Neural cell (in vitro differentiated cells): ENCODE measurements around the gene RPA3. TPM values are rescaled to one million over a fixed set of nuclear protein-coding genes. Genes with fewer than 3 reads are reported as not detected.

Experiments used
- H2AFZ ChIP-seq: fragments of 200-600, 300-800 bp; sonication (generic), shearing (Covaris generic); 2 replicates; pipeline ENCODE4 v1.6.0; 2014; ENCODE audit warnings: low read depth, mild to moderate bottlenecking, antibody characterized with exemption, low read length, moderate library complexity
- H3F3A ChIP-seq: fragments of 200-600 bp; shearing (Covaris generic); 2 replicates; pipeline ENCODE4 v1.6.1; 2016; ENCODE audit warnings: mild to moderate bottlenecking, moderate library complexity, mixed read lengths, antibody characterized with exemption, low read length; ENCODE audit not compliant: insufficient read depth, poor library complexity, severe bottlenecking
- H3K27ac ChIP-seq: fragments of 200-600, 300-800 bp; sonication (generic), shearing (Covaris generic); 2 replicates; pipeline ENCODE4 v1.5.1; 2014; ENCODE audit warnings: mild to moderate bottlenecking, low read length, moderate library complexity
- H3K27me3 ChIP-seq: fragments of 300-800, 200-600 bp; sonication (generic), shearing (Covaris generic); 2 replicates; pipeline ENCODE4 v1.6.0; 2014; ENCODE audit warnings: mild to moderate bottlenecking, low read depth, low read length, moderate library complexity; ENCODE audit not compliant: insufficient read depth
- H3K36me3 ChIP-seq: fragments of 300-800, 200-600 bp; sonication (generic), shearing (Covaris generic); 2 replicates; pipeline ENCODE4 v1.5.1; 2014; ENCODE audit warnings: mild to moderate bottlenecking, antibody characterized with exemption, low read length, moderate library complexity; ENCODE audit not compliant: insufficient read depth
- H3K4me2 ChIP-seq: fragments of 300-800, 200-600 bp; sonication (generic), shearing (Covaris generic); 2 replicates; pipeline ENCODE4 v1.6.0; 2014; ENCODE audit warnings: mild to moderate bottlenecking, low read length
- H3K4me3 ChIP-seq: fragments of 300-800, 200-600 bp; sonication (generic), shearing (Covaris generic); 2 replicates; pipeline ENCODE4 v1.5.1; 2014; ENCODE audit warnings: mild to moderate bottlenecking, low read length, moderate library complexity
- H3K79me2 ChIP-seq: fragments of 200-600 bp; shearing (Covaris generic); replicated peaks from 2 replicates; pipeline ENCODE4 v1.6.0; 2014; ENCODE audit warnings: mild to moderate bottlenecking, low read length, moderate library complexity; ENCODE audit not compliant: insufficient read depth
- H3K9ac ChIP-seq: fragments of 300-800, 200-600 bp; sonication (generic), shearing (Covaris generic); 2 replicates; pipeline ENCODE4 v1.6.1; 2016; ENCODE audit warnings: mild to moderate bottlenecking, low read length, mixed read lengths
- H3K9me2 ChIP-seq: fragments of 200-600 bp; shearing (Covaris generic); 2 replicates; pipeline ENCODE4 v1.6.1; 2016; ENCODE audit warnings: mild to moderate bottlenecking, low read length, mixed read lengths; ENCODE audit not compliant: insufficient read depth
- H3K9me3 ChIP-seq: fragments of 200-600, 300-800 bp; sonication (generic), shearing (Covaris generic); 2 replicates; pipeline ENCODE4 v1.6.1; 2016; ENCODE audit warnings: mild to moderate bottlenecking, mixed run types, low read length, moderate library complexity, mixed read lengths
- H4K20me1 ChIP-seq: fragments of 200-600 bp; shearing (Covaris generic); 2 replicates; pipeline ENCODE4 v1.6.1; 2016; ENCODE audit warnings: mild to moderate bottlenecking, mixed run types; ENCODE audit not compliant: insufficient read depth
- CTCF ChIP-seq: fragments of 450-650 bp; IDR thresholded peaks from 2 replicates; pipeline ENCODE4 v1.5.1; 2014; ENCODE audit warnings: antibody characterized with exemption, mild to moderate bottlenecking, moderate library complexity; ENCODE audit not compliant: poor library complexity, severe bottlenecking
- EP300 ChIP-seq: fragments of 450-650 bp; conservative IDR thresholded peaks from 2 replicates; pipeline ENCODE4 v1.6.1; 2014; ENCODE audit warnings: antibody characterized with exemption, mild to moderate bottlenecking, moderate library complexity; ENCODE audit not compliant: poor library complexity, severe bottlenecking
- EZH2 ChIP-seq: fragments of 200-600, 300-800 bp; shearing (Covaris generic), sonication (generic); IDR thresholded peaks from 2 replicates; pipeline ENCODE4 v1.6.1; 2014; ENCODE audit warnings: antibody characterized with exemption, low read length, borderline replicate concordance, mild to moderate bottlenecking; ENCODE audit not compliant: insufficient read depth, poor library complexity, severe bottlenecking
- MXI1 ChIP-seq: fragments of 450-650 bp; conservative IDR thresholded peaks from 2 replicates; pipeline ENCODE4 v1.6.1; 2014; ENCODE audit warnings: antibody characterized with exemption, mild to moderate bottlenecking; ENCODE audit not compliant: poor library complexity, severe bottlenecking
- POLR2AphosphoS5 ChIP-seq: IDR thresholded peaks from 2 replicates; pipeline ENCODE4 v1.6.1; 2012
- RAD21 ChIP-seq: fragments of 450-650 bp; conservative IDR thresholded peaks from 2 replicates; pipeline ENCODE4 v1.6.1; 2014; ENCODE audit warnings: antibody characterized with exemption, mild to moderate bottlenecking, moderate library complexity
- REST ChIP-seq: IDR thresholded peaks from 2 replicates; pipeline ENCODE4 v1.6.1; 2012; ENCODE audit warnings: borderline replicate concordance
- SMC3 ChIP-seq: fragments of 450-650 bp; conservative IDR thresholded peaks from 2 replicates; pipeline ENCODE4 v1.6.1; 2014; ENCODE audit warnings: antibody characterized with exemption, mild to moderate bottlenecking, moderate library complexity; ENCODE audit not compliant: poor library complexity
- TAF1 ChIP-seq: IDR thresholded peaks from 2 replicates; pipeline ENCODE4 v1.6.1; 2012; ENCODE audit warnings: low read depth
- polyA plus RNA-seq: library from polyadenylated mRNA; depleted of rRNA; stranded (reverse); fragments of >200 nt; gene quantifications from 2 replicates; pipeline ENCODE4 v1.2.3, GENCODE V29; 2014

The RPA3 gene
- polyA plus RNA-seq, 1 donor from 2014 or later: 50.1 TPM

GRCh38 chr7:7707246-7707645 lies 11.2 kb downstream of the RPA3 start:
- Histone ChIP-seq H3K9ac (no peak overlapping the region), H3K4me3 (no peak overlapping the region), H3K36me3 (no peaks in the 10 kb centered on the region), H3F3A (no peaks in the 10 kb centered on the region), H4K20me1 (no peaks in the 10 kb centered on the region), H3K27ac (no peak overlapping the region), H2AFZ (no peak overlapping the region), H3K4me2 (no peak overlapping the region), H3K79me2 (no peaks in the 10 kb centered on the region), H3K9me3 (no peaks in the 10 kb centered on the region), H3K9me2 (no peaks in the 10 kb centered on the region), H3K27me3 (no peaks in the 10 kb centered on the region)
- TF ChIP-seq POLR2AphosphoS5: no peak
- TF ChIP-seq EZH2: no peak
- no peak for TF ChIP-seq REST
- no peak for TF ChIP-seq CTCF
- no peak for TF ChIP-seq TAF1
- TF ChIP-seq SMC3: no peak
- TF ChIP-seq RAD21: no peak
- no peak for TF ChIP-seq MXI1
- TF ChIP-seq EP300: no peak

DNA sequence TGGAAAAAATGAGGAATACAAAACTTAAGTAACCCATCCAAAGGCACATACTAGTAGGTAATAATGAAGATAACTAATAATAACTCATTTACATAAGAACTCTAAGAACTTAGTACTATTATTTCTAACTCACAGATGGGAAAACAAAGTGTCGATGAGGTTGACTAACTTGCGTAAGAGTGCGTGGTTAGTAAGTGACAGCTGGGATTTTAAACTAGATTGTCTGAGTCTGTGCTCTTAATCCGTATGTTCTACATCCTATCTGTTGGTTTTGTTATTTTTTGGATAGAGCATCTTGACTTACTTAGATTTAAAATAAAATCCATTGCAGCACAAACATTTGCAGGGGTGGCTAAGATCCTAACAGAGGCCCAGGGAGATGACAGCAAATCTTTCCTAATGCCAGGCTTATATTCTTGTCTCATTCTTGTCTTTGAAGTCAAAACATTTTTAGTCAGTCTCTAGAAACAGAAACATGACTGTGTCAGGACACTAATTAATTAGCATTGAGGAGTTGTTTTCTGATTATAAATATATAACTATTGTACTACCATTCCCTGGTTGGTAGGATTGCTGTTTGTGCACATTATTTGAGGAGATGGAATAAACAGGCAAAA lies 11.7 kb downstream of the RPA3 start:
- H3K36me3 ChIP-seq: no peaks in the 10 kb centered on the region
- H3K4me2 ChIP-seq: no peak overlapping the region
- no peaks in the 10 kb centered on the region for H3K79me2 ChIP-seq
- no peaks in the 10 kb centered on the region for H3F3A ChIP-seq
- H3K27ac ChIP-seq: no peak overlapping the region
- H3K9ac ChIP-seq: no peak overlapping the region
- TF ChIP-seq REST (no peak), TAF1 (no peak), CTCF (no peak), POLR2AphosphoS5 (no peak), MXI1 (no peak), RAD21 (no peak), EZH2 (no peak), EP300 (no peak), SMC3 (no peak)
- no peaks in the 10 kb centered on the region for H4K20me1 ChIP-seq
- no peaks in the 10 kb centered on the region for H3K9me3 ChIP-seq
- H3K27me3 ChIP-seq: no peaks in the 10 kb centered on the region
- H3K4me3 ChIP-seq: no peak overlapping the region
- no peaks in the 10 kb centered on the region for H3K9me2 ChIP-seq
- no peak overlapping the region for H2AFZ ChIP-seq
